Keratinocyte (primary cell): ENCODE measurements around the gene B3GNT3.

Source experiments
- EZH2 ChIP-seq: IDR thresholded peaks from one replicate; pipeline ENCODE4 v1.6.1; 2012; ENCODE audit warnings: inconsistent platforms, mild to moderate bottlenecking, low read length, moderate library complexity
- TF ChIP-seq, protein P1 (sequence below), 3 experiments: IDR thresholded peaks in 1 of 3; conservative IDR thresholded peaks in 1 of 3; optimal IDR thresholded peaks in 1 of 3; 2 replicates in 2 of 3; 3 replicates in 1 of 3; pipeline versions ENCODE3 to v1.5.1; 2011; ENCODE audit warnings: low read length in 3 of 3, mild to moderate bottlenecking in 3 of 3, moderate library complexity in 2 of 3, control low read depth in 1 of 3, inconsistent platforms in 1 of 3; ENCODE audit not compliant: insufficient read depth in 2 of 3; ENCODE audit errors: extremely low read depth in 1 of 3

DNA sequence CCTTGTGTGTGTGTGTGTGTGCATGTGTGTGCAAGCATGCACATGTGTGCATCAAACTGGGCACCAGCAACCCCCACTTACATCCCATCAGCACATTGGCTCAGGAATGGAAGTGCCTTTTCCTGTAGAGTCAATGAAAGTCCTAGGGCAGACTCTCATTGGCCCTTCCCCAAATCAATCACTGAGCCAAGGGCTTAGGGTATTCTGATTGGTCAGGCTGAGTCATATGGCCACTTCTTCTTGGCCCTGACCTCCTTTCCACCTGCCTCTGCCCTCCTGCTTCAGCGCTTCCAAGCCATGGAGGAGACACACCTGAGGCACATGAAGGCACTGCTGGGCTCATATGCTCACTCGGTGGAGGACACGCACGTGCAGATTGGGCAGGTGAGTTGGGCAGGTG, 22.8 kb upstream of the B3GNT3 start:
- TF ChIP-seq, protein P1, sequence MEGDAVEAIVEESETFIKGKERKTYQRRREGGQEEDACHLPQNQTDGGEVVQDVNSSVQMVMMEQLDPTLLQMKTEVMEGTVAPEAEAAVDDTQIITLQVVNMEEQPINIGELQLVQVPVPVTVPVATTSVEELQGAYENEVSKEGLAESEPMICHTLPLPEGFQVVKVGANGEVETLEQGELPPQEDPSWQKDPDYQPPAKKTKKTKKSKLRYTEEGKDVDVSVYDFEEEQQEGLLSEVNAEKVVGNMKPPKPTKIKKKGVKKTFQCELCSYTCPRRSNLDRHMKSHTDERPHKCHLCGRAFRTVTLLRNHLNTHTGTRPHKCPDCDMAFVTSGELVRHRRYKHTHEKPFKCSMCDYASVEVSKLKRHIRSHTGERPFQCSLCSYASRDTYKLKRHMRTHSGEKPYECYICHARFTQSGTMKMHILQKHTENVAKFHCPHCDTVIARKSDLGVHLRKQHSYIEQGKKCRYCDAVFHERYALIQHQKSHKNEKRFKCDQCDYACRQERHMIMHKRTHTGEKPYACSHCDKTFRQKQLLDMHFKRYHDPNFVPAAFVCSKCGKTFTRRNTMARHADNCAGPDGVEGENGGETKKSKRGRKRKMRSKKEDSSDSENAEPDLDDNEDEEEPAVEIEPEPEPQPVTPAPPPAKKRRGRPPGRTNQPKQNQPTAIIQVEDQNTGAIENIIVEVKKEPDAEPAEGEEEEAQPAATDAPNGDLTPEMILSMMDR (optimal IDR thresholded peaks at IDR 0.05 in 1 of 3, IDR thresholded peaks at IDR 0.05 in 1 of 3, conservative IDR thresholded peaks at IDR 0.05 in 1 of 3; ENCODE audit: extremely low read depth in 1 of 3, insufficient read depth in 2 of 3, low read length in 3 of 3): no peak
- no peak for TF ChIP-seq EZH2
